Uterus (tissue), 4 donors: ENCODE data around the gene SLC25A29. TPM values are rescaled to one million over a fixed set of nuclear protein-coding genes. Genes with fewer than 3 reads are reported as not detected.

Experiments used
- DNase-seq, 2 donors: peaks; one replicate each; pipeline ENCODE4 v3.0.0-alpha.2; 2019 to 2020
- H3K27ac ChIP-seq, 2 donors: fragments of 200-600 bp; sonication (generic); 1 replicate in 1 of 2; 2 replicates in 1 of 2; pipeline ENCODE4 v1.5.1; 2016 to 2018
- H3K27me3 ChIP-seq, 2 donors: fragments of 200-600 bp; sonication (generic); one replicate each; pipeline ENCODE4 v1.5.1; 2018 to 2019; ENCODE audit warnings: control low read depth in 1 of 2
- H3K36me3 ChIP-seq, 2 donors: fragments of 200-600 bp; sonication (generic); one replicate each; pipeline ENCODE4 v1.5.1; 2019; ENCODE audit warnings: control low read depth in 1 of 2
- H3K4me1 ChIP-seq, 2 donors: fragments of 200-600 bp; sonication (generic); one replicate each; pipeline ENCODE4 v1.5.1; 2018 to 2019; ENCODE audit warnings: control low read depth in 1 of 2
- H3K4me3 ChIP-seq, 2 donors: fragments of 200-600 bp; sonication (generic); 1 replicate in 1 of 2; 2 replicates in 1 of 2; pipeline ENCODE4 v1.5.1; 2018 to 2019; ENCODE audit warnings: mild to moderate bottlenecking in 1 of 2
- H3K9me3 ChIP-seq, 2 donors: fragments of 200-600 bp; sonication (generic); one replicate each; pipeline ENCODE4 v1.5.1; 2019; ENCODE audit warnings: control low read depth in 1 of 2
- POLR2A ChIP-seq, 2 donors: fragments of 450-650 bp; IDR thresholded peaks; one replicate each; pipeline ENCODE4 v1.6.1; 2016; ENCODE audit warnings: antibody characterized with exemption in 2 of 2, mild to moderate bottlenecking in 1 of 2, moderate library complexity in 1 of 2
- intact Hi-C: fragments of 100-400 bp; cut with DNase I; formaldehyde crosslinking; loops from one replicate; pipeline ENCODE4 v1.15.1; 2023; ENCODE audit warnings: low total_unique reads
- total RNA-seq, 4 donors: library from RNA; depleted of rRNA in 3 of 4; stranded (reverse); fragments of >200 nt in 3 of 4; gene quantifications; one replicate each; pipeline versions ENCODE4 v1.1.0 to v1.2.4, GENCODE V29; 2014 to 2023
- TF ChIP-seq, protein P1 (sequence below), 4 experiments: fragments of 200-600 bp in 2 of 4; fragments of 450-650 bp in 2 of 4; sonication (generic) in 2 of 4; IDR thresholded peaks; one replicate each; pipeline ENCODE4 v1.5.1; 2016 to 2019; ENCODE audit warnings: antibody characterized with exemption in 4 of 4, mild to moderate bottlenecking in 2 of 4, moderate library complexity in 1 of 4
- donor health status: DM: yes; HTN: yes; CAD: no.

The SLC25A29 gene
- total RNA-seq, 4 donors from 2014 or later, result 16.2 to 850 (median 60.1) TPM

DNA sequence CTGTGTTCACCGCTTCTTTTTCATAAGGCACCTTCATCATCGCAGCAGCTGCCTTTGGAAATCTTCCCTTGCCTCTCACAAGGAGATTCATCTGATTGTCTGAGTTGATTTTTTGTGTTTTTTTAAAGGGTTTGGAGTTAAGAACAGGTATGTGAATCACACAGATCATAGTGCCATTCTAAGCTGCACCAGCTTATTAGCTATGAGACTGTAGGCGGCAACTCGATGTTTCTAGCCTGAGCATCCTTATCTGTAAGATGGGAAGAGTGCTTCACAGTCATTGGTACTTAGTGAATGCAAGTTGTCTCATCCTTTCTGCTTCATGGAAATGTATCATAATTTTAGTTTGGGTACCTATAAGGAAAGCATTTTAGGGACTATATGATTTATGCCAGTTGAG, 32.0 kb downstream of the SLC25A29 start:
- Histone ChIP-seq H3K27ac (no peak overlapping the region), H3K4me3 (no peak overlapping the region), H3K27me3 (no peaks in the 10 kb centered on the region), H3K9me3 (no peaks in the 10 kb centered on the region), H3K36me3 (no peaks in the 10 kb centered on the region), H3K4me1 (no peaks in the 10 kb centered on the region)
- no peak for TF ChIP-seq POLR2A (IDR thresholded peaks at IDR 0.05)
- TF ChIP-seq, protein P1, sequence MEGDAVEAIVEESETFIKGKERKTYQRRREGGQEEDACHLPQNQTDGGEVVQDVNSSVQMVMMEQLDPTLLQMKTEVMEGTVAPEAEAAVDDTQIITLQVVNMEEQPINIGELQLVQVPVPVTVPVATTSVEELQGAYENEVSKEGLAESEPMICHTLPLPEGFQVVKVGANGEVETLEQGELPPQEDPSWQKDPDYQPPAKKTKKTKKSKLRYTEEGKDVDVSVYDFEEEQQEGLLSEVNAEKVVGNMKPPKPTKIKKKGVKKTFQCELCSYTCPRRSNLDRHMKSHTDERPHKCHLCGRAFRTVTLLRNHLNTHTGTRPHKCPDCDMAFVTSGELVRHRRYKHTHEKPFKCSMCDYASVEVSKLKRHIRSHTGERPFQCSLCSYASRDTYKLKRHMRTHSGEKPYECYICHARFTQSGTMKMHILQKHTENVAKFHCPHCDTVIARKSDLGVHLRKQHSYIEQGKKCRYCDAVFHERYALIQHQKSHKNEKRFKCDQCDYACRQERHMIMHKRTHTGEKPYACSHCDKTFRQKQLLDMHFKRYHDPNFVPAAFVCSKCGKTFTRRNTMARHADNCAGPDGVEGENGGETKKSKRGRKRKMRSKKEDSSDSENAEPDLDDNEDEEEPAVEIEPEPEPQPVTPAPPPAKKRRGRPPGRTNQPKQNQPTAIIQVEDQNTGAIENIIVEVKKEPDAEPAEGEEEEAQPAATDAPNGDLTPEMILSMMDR (IDR thresholded peaks at IDR 0.05), result no peak
- DNase-seq, result no peak
- intact Hi-C loops, result no loop called here

DNA sequence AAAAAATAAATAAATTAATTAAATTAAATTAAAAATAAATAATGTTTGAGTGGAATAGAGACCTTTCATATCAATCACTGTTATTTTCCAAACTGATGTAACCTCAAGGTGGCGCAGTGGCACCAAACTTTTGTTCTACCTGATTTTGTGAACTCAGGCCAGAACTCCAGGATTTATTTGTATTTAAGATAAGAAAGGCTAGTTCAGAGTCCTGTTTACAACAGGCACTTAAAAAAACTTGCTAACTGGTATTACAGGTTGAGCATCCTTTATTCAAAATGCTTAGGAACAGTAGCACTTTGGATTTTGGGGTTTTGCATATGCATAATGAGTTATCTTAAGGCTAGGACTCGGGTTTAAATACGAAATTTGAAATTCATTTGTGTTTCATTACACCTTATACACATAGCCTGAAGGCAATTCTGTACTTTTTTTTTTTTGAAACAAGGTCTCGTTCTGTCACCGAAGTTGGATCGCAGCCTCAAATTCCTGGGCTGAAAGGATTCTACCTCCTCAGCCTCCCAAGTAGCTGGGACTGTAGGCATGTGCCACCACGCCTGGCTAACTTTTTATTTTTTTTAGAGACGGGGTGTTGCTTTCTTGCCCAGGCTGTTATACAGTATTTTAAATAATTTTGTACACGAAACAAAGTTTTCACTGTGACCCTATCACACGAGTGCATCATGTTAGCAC, 34.9 kb downstream of the SLC25A29 start:
- no peak overlapping the region for H3K27ac ChIP-seq
- H3K27me3 ChIP-seq, result no peaks in the 10 kb centered on the region
- no peak for TF ChIP-seq POLR2A (IDR thresholded peaks at IDR 0.05)
- TF ChIP-seq, protein P1 (IDR thresholded peaks at IDR 0.05), result peak in 2 of 4 experiments; percentile 5 to 27
- intact Hi-C loops, result no loop called here
- DNase-seq, result no peak
- no peaks in the 10 kb centered on the region for H3K9me3 ChIP-seq
- no peaks in the 10 kb centered on the region for H3K4me1 ChIP-seq
- no peaks in the 10 kb centered on the region for H3K36me3 ChIP-seq
- no peak overlapping the region for H3K4me3 ChIP-seq

DNA sequence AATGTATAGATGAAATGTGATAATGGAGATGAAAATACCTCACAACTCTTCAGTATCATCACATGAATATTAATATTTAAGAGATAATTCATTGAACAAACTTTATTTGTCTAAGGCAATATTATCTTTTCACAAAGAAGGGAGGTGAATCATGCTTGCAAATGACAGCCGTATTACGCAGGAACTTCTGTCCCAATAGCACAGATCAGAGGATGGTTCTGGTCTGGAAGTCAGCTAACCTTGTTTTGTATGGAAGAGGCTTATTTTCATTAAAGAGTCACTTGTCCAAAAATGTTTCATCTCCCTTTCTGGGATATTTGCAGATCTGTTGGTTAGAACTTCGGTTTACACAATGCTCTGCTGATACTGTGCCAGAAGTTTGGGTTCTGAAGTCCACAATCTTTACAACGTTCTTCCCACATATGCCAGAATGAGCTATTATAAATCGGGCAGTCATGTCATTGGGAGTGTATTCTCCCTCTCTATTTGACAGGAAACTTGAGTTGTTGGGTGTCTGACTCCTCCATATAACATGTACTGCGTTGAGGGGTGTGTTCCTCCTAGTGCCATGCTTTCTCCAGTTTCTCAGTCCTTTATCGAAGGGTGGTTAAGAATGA, 37.5 kb downstream of the SLC25A29 start:
- intact Hi-C loops, result no loop called here
- TF ChIP-seq POLR2A (IDR thresholded peaks at IDR 0.05), result no peak
- TF ChIP-seq, protein P1 (IDR thresholded peaks at IDR 0.05), result no peak
- Histone ChIP-seq H3K27ac (no peak overlapping the region), H3K4me3 (no peak overlapping the region), H3K36me3 (no peaks in the 10 kb centered on the region), H3K4me1 (no peaks in the 10 kb centered on the region), H3K9me3 (no peaks in the 10 kb centered on the region), H3K27me3 (no peaks in the 10 kb centered on the region)
- no peak for DNase-seq

DNA sequence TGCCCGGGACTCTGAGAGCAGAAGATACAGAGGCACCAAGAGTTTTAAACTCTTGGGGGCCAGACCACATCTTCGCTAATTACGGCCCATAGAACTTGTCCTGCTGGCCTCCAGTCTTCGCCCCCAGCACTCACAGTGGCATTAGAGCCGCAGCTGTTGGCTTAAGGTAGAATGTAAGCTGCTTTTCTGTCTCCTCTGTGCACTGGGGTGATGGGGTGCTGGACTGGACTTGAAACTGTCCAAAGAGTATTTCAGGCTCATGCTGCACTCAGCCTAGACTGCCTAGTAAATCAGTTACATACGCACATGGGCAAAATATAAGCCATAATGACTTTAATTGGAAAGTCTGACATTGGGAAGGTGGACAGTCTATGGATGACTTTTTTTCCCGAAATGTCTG, 38.3 kb downstream of the SLC25A29 start:
- no peaks in the 10 kb centered on the region for H3K36me3 ChIP-seq
- no peak overlapping the region for H3K4me3 ChIP-seq
- H3K9me3 ChIP-seq, result no peaks in the 10 kb centered on the region
- no peaks in the 10 kb centered on the region for H3K27me3 ChIP-seq
- TF ChIP-seq, protein P1 (IDR thresholded peaks at IDR 0.05), result no peak
- no peak for TF ChIP-seq POLR2A (IDR thresholded peaks at IDR 0.05)
- no peak overlapping the region for H3K27ac ChIP-seq
- intact Hi-C loops, result no loop called here
- DNase-seq, result no peak
- H3K4me1 ChIP-seq, result no peaks in the 10 kb centered on the region

DNA sequence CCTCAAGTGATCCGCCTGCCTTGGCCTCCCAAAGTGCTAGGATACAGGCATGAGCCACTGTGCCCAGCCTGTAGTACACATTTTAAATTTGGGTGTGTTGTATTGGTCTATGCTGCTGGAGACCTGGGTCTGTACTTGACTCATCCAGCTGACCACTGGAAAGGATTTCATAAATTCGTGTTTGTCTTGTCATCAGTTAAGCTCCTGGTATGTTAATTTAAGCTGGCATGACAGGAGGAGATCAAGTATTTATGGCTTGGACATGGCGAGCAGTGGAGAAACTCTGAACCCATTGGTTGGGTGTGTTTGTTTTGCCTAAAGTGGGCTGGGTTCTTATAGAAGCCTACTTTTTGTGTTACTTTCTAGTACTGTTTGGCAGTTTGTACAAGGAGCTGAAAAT, 43.1 kb downstream of the SLC25A29 start:
- H3K27ac ChIP-seq, result no peak overlapping the region
- H3K9me3 ChIP-seq, result no peaks in the 10 kb centered on the region
- no peak overlapping the region for H3K4me3 ChIP-seq
- DNase-seq, result no peak
- H3K4me1 ChIP-seq, result no peaks in the 10 kb centered on the region
- no peaks in the 10 kb centered on the region for H3K27me3 ChIP-seq
- TF ChIP-seq, protein P1 (IDR thresholded peaks at IDR 0.05), result no peak
- no peak for TF ChIP-seq POLR2A (IDR thresholded peaks at IDR 0.05)
- intact Hi-C loops, result no loop called here
- H3K36me3 ChIP-seq, result no peaks in the 10 kb centered on the region
